Trophoblast cell (in vitro differentiated cells and primary cell): ENCODE results near the gene GALNT13.

Experiments
- DNase-seq, 2 donors: peaks; one replicate each; pipeline ENCODE4 v3.0.0-alpha.2; 2016
- H2AFZ ChIP-seq: 2 replicates; pipeline ENCODE4 v1.6.1; 2013; ENCODE audit warnings: low read length, moderate library complexity, mild to moderate bottlenecking; ENCODE audit not compliant: insufficient read depth, poor library complexity
- H2AK5ac ChIP-seq: 2 replicates; pipeline ENCODE4 v1.6.1; 2013; ENCODE audit warnings: mild to moderate bottlenecking, low read length
- H2BK120ac ChIP-seq: 2 replicates; pipeline ENCODE4 v1.6.1; 2013; ENCODE audit warnings: low read length, mild to moderate bottlenecking, moderate library complexity; ENCODE audit not compliant: insufficient read depth, poor library complexity
- H2BK12ac ChIP-seq: 2 replicates; pipeline ENCODE4 v1.6.1; 2013; ENCODE audit warnings: mild to moderate bottlenecking, low read length, moderate library complexity
- H2BK5ac ChIP-seq: 2 replicates; pipeline ENCODE4 v1.6.1; 2013; ENCODE audit warnings: low read length, low read depth, moderate library complexity, mild to moderate bottlenecking; ENCODE audit not compliant: poor library complexity
- H3K14ac ChIP-seq: 2 replicates; pipeline ENCODE4 v1.6.1; 2013; ENCODE audit warnings: mild to moderate bottlenecking, low read length
- H3K18ac ChIP-seq: 2 replicates; pipeline ENCODE4 v1.6.1; 2013; ENCODE audit warnings: mild to moderate bottlenecking, low read length
- H3K23ac ChIP-seq: 2 replicates; pipeline ENCODE4 v1.6.1; 2013; ENCODE audit warnings: low read length
- H3K27ac ChIP-seq: 2 replicates; pipeline ENCODE4 v1.5.1; 2013; ENCODE audit warnings: low read depth, mild to moderate bottlenecking, inconsistent platforms, low read length, moderate library complexity
- H3K27me3 ChIP-seq: 2 replicates; pipeline ENCODE4 v1.6.1; 2013; ENCODE audit warnings: inconsistent platforms, mild to moderate bottlenecking, low read length, moderate library complexity; ENCODE audit not compliant: insufficient read depth
- H3K36me3 ChIP-seq, 2 experiments: 1 replicate in 1 of 2; 2 replicates in 1 of 2; pipeline ENCODE4 v1.6.1; 2013; ENCODE audit warnings: low read length in 2 of 2, mild to moderate bottlenecking in 2 of 2, moderate library complexity in 1 of 2; ENCODE audit not compliant: insufficient read depth in 2 of 2, control insufficient read depth in 1 of 2
- H3K4ac ChIP-seq: 2 replicates; pipeline ENCODE4 v1.6.1; 2013; ENCODE audit warnings: low read depth, mild to moderate bottlenecking, low read length, moderate library complexity
- H3K4me1 ChIP-seq, 2 experiments: 1 replicate in 1 of 2; 2 replicates in 1 of 2; pipeline ENCODE4 v1.6.1; 2013; ENCODE audit warnings: low read length in 2 of 2, mild to moderate bottlenecking in 2 of 2, moderate library complexity in 1 of 2; ENCODE audit not compliant: insufficient read depth in 2 of 2, control insufficient read depth in 1 of 2
- H3K4me2 ChIP-seq: 2 replicates; pipeline ENCODE4 v1.6.1; 2013; ENCODE audit warnings: inconsistent platforms, mild to moderate bottlenecking, low read length, moderate library complexity
- H3K4me3 ChIP-seq: 2 replicates; pipeline ENCODE4 v1.5.1; 2013; ENCODE audit warnings: mild to moderate bottlenecking, low read depth, low read length, inconsistent platforms
- H3K79me1 ChIP-seq: one replicate; pipeline ENCODE4 v1.6.1; 2013; ENCODE audit warnings: low read length
- H3K79me2 ChIP-seq: 2 replicates; pipeline ENCODE4 v1.6.1; 2013; ENCODE audit warnings: low read length, mild to moderate bottlenecking; ENCODE audit not compliant: control insufficient read depth, insufficient read depth, poor library complexity
- H3K9ac ChIP-seq: 2 replicates; pipeline ENCODE4 v1.6.1; 2013; ENCODE audit warnings: mild to moderate bottlenecking, low read length
- H3K9me3 ChIP-seq: 2 replicates; pipeline ENCODE4 v1.6.1; 2013; ENCODE audit warnings: low read depth, mild to moderate bottlenecking, control low read depth, inconsistent platforms, low read length; ENCODE audit not compliant: insufficient read depth
- H4K12ac ChIP-seq: 2 replicates; pipeline ENCODE4 v1.6.1; 2013; ENCODE audit warnings: low read depth, mild to moderate bottlenecking, low read length, moderate library complexity
- H4K8ac ChIP-seq: 2 replicates; pipeline ENCODE4 v1.6.1; 2013; ENCODE audit warnings: low read depth, mild to moderate bottlenecking, low read length, moderate library complexity
- H4K91ac ChIP-seq: one replicate; pipeline ENCODE4 v1.6.1; 2013; ENCODE audit warnings: low read depth, mild to moderate bottlenecking, low read length, moderate library complexity
- WGBS: extraction: QIAGEN DNeasy Blood & Tissue Kit; methylation state at CpG from one replicate; pipeline ENCODE4 v1.1.7; 2013; ENCODE audit warnings: missing lambda C conversion rate; ENCODE audit not compliant: insufficient read length, insufficient coverage; ENCODE audit errors: extremely low coverage; 5-methylcytosine and 5-hydroxymethylcytosine counted together

The GALNT13 gene

GRCh38 chr2:154447727-154448418, 576.2 kb downstream of the GALNT13 start:
- Histone ChIP-seq H3K79me2 (no peaks in the 10 kb centered on the region), H3K27ac (no peak overlapping the region), H3K36me3 (no peaks in the 10 kb centered on the region), H3K14ac (no peak overlapping the region), H2BK12ac (no peak overlapping the region), H3K79me1 (no peaks in the 10 kb centered on the region), H3K18ac (no peak overlapping the region), H3K4me2 (no peak overlapping the region), H2AK5ac (no peak overlapping the region), H4K91ac (no peak overlapping the region), H2BK120ac (no peak overlapping the region), H3K4me1 (no peaks in the 10 kb centered on the region), H4K8ac (no peak overlapping the region), H3K4me3 (no peak overlapping the region), H2BK5ac (no peak overlapping the region), H2AFZ (no peak overlapping the region), H3K9ac (no peak overlapping the region), H4K12ac (no peak overlapping the region), H3K27me3 (no peaks in the 10 kb centered on the region), H3K4ac (no peak overlapping the region), H3K23ac (no peak overlapping the region), H3K9me3 (no peaks in the 10 kb centered on the region)
- DNase-seq = no peak
- WGBS = no CpG with 5 or more reads among the region's 2 CpGs

- Histone ChIP-seq H3K4me2 (no peak overlapping the region), H2BK120ac (no peak overlapping the region), H4K91ac (no peak overlapping the region), H2AFZ (no peak overlapping the region), H3K36me3 (no peaks in the 10 kb centered on the region), H4K8ac (no peak overlapping the region), H3K79me2 (no peaks in the 10 kb centered on the region), H3K18ac (no peak overlapping the region), H3K79me1 (no peaks in the 10 kb centered on the region), H2AK5ac (no peak overlapping the region), H3K4ac (no peak overlapping the region), H3K23ac (no peak overlapping the region), H3K9me3 (no peaks in the 10 kb centered on the region), H3K27me3 (no peaks in the 10 kb centered on the region), H2BK5ac (no peak overlapping the region), H3K4me1 (no peaks in the 10 kb centered on the region), H4K12ac (no peak overlapping the region), H3K14ac (no peak overlapping the region), H2BK12ac (no peak overlapping the region), H3K27ac (no peak overlapping the region), H3K4me3 (no peak overlapping the region), H3K9ac (no peak overlapping the region)
- no CpG with 5 or more reads among the region's 6 CpGs for WGBS
- no peak for DNase-seq
Measured at GRCh38 chr2:154449951-154450658, 578.4 kb downstream of the GALNT13 start.

- no peak overlapping the region for H3K9ac ChIP-seq
Measured at GRCh38 chr2:154452471-154452870, 580.7 kb downstream of the GALNT13 start.

GRCh38 chr2:154452906-154453493, 581.3 kb downstream of the GALNT13 start:
- no CpG with 5 or more reads among the region's 4 CpGs for WGBS
- H3K36me3 ChIP-seq = no peaks in the 10 kb centered on the region
- no peaks in the 10 kb centered on the region for H3K4me1 ChIP-seq

More at GRCh38 chr2:154452471-154452870, 580.7 kb downstream of the GALNT13 start:
- no peak overlapping the region for H3K14ac ChIP-seq
- H3K36me3 ChIP-seq = no peaks in the 10 kb centered on the region
- no peak overlapping the region for H3K18ac ChIP-seq
- no peak overlapping the region for H2BK5ac ChIP-seq
- H3K4ac ChIP-seq = no peak overlapping the region
- no peak overlapping the region for H4K91ac ChIP-seq
- no peak overlapping the region for H4K12ac ChIP-seq
- H3K23ac ChIP-seq = no peak overlapping the region
- DNase-seq = no peak
- no peak overlapping the region for H3K27ac ChIP-seq
- no peaks in the 10 kb centered on the region for H3K79me2 ChIP-seq
- no peaks in the 10 kb centered on the region for H3K27me3 ChIP-seq
- no peak overlapping the region for H3K4me2 ChIP-seq
- WGBS = no CpG with 5 or more reads among the region's 2 CpGs
- no peaks in the 10 kb centered on the region for H3K4me1 ChIP-seq
- no peak overlapping the region for H2BK12ac ChIP-seq
- H3K9me3 ChIP-seq = no peaks in the 10 kb centered on the region
- H3K4me3 ChIP-seq = no peak overlapping the region
- H3K79me1 ChIP-seq = no peaks in the 10 kb centered on the region
- no peak overlapping the region for H2AK5ac ChIP-seq
- H2AFZ ChIP-seq = no peak overlapping the region
- H4K8ac ChIP-seq = no peak overlapping the region
- no peak overlapping the region for H2BK120ac ChIP-seq

More at GRCh38 chr2:154452906-154453493, 581.3 kb downstream of the GALNT13 start:
- Histone ChIP-seq H3K4me2 (no peak overlapping the region), H3K27me3 (no peaks in the 10 kb centered on the region), H2AK5ac (no peak overlapping the region), H3K79me1 (no peaks in the 10 kb centered on the region), H3K4me3 (no peak overlapping the region), H3K14ac (no peak overlapping the region), H2AFZ (no peak overlapping the region), H4K91ac (no peak overlapping the region), H2BK12ac (no peak overlapping the region), H3K27ac (no peak overlapping the region), H3K18ac (no peak overlapping the region), H2BK120ac (no peak overlapping the region), H3K9me3 (no peaks in the 10 kb centered on the region), H3K4ac (no peak overlapping the region), H2BK5ac (no peak overlapping the region), H4K12ac (no peak overlapping the region), H4K8ac (no peak overlapping the region), H3K79me2 (no peaks in the 10 kb centered on the region), H3K23ac (no peak overlapping the region), H3K9ac (no peak overlapping the region)
- peak in 1 of 2 donors; percentile 13 for DNase-seq
